Activated CD4-positive, alpha-beta T cell treated with anti-CD3 and anti-CD28 coated beads for 24 hours (primary cell): ENCODE results near the gene CNOT8.
"Not testable (repeated sequence)": the region's sequence is repeated elsewhere in the genome, so short reads cannot be mapped to it uniquely, and the experiment has no call there.

Experiments
- DNase-seq, 2 donors: peaks; one replicate each; pipeline ENCODE4 v3.0.0-alpha.2; 2020; ENCODE audit warnings: low read depth in 2 of 2

The CNOT8 gene

DNA sequence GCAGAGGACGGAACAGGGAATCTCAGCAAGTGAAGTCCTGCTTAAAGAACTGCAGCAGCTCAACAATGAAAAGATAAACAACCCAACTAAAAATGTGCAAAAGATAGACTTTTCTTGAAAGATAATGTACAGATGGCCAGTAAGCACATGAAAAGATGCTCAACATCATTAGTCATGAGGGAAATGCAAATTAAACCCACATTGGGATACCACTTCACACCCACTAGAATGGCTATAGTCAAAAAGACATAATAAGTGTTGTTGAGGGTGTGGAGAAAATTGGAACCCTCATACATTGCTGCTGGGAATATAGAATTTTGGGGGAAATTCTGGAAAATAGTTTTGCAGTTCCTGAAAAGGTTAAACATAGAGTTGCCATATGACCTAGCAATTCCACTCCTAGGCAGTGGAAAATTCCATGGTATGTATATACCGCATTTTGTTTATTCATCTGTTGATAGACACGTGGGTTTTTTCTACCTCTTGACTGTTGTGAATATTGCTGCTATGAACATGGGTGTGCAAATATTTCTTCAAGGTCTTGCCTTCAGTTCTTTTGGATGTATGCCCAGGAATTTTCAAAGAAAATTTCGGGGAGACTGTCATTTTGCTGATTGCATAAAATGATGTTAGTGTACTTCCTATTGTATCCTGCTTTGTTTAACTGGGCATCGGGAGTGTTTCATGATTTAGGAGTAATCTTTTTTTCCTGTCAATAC lies 7.2 kb downstream of the CNOT8 start:
- DNase-seq = no peak

DNA sequence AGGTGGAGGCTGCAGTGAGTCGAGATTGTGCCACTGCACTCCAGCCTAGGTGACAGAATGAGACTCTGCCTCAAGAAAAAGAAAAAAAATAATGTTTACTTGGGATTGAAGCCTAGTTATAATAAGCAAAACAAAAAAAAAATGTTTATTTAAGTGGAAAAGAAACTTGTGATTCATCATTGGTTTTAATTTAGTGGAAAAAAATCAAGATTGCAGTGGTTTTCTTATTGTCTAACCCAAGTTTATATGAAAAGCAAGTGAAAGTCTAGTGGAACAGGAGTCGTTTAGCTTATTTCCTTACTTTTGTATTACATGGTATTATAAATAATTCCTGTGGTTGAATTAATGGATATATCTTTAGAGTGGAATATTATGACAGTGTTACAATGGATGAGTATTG lies 8.4 kb downstream of the CNOT8 start:
- no peak for DNase-seq

DNA sequence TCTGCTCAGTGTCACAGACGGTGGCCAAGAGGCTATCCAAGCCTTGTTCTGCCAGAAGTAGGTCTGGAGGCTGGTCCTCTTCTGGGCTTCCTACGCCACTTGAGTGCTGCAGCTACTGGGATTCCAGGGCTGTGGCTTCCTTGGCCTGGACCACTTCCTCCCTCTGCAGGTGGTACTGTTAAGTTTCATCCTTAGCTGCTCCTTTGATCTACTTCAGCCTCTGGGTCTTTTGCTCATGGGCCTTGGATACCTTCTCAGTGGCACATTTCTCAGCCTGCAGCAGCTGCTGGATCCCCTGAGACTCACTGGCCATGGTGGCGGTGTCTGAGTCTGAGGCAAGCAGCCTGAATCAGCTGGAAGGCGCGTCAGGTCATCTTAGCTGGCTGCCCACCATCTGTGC lies 10.3 kb downstream of the CNOT8 start:
- no peak for DNase-seq

DNA sequence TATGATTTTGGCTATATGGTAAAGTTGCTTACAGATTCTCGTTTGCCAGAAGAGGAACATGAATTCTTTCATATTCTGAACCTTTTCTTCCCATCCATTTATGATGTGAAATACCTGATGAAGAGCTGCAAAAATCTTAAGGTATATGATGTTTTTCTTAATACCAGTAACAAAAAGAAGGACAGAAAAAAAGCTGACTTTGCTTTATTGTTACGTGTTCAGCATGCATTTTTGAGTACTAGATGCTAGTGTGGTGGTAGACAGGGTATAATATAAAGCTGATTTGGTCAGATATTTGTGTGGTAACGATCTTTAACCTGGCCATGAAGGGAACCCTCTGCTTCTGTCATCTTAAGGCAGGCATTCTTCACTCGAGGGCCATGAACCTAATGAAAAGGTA lies 13.3 kb downstream of the CNOT8 start:
- no peak for DNase-seq

DNA sequence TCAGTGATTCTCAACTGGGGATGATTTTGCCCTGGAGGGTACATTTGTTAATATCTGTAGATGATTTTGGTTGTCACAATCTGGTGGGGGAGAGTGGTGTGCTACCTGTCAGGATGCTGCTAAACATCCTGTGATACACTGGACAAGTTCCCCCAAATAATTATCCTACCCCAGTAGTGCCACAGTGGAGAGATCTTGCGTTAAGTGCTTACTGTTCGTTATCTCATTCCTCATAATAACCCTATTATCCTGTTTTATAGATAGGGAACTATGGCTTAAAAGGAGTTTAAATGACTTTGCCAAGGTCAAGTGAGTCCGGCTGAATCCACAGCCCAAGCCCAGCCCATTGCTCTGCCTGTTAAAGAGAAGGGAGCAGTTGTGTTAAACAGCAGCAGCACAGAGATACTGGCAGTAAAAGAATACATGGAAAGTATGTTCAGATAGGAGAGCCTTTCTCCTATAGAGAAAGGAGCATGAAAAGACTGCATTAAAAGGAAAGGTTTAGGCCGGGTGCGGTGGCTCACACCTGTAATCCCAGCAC lies 15.4 kb downstream of the CNOT8 start:
- DNase-seq = no peak

DNA sequence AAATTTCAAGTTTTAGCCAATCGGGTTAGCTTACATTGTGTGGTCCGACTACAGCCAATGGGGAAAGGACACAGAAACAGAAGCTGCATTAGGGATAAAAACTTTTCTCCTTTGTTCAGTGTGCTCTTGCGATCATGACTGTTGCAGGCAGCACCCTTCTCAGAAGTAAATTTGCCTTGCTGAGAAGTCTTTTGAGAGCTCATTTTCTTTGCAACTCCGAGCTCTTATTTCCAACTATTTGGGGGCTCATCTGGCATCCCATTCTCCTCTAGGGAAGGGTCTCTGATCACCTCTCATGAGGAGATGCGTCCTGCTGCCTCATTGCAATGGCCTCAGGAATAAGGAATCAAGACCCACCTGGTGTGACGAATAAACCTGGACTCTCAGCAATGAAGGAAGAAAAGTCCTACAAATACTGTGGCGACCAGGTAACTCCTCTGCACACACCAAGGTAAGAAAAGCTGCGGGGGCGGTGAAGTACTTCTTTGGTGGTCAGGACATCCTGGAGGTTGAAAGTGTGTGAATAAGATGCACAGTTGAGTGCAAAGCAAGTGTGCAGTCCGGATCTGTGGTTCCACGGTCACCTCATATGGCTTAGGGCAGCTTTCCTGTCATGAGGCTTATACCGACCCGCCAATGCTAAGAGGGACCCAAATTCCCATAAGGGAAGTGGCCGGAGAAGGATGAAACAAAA lies 20.4 kb downstream of the CNOT8 start:
- no peak for DNase-seq

DNA sequence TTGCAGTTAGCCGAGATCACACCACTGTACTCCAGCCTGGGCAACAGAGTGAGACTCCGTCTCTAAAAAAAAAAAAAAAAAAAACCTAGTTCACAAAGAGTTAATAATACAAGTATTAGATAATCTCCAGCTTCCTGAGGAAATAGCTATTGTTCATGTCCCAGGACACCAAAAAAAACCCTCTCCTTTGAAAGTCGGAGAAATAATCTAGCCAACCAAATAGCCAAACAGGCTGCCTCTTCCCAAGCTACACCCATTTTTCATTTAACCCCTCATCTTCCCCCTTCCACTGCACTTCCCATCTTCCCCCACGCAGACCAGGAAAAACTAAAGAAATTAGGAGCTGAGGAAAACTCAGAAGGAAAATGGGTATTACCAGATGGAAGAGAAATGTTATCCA lies 23.6 kb downstream of the CNOT8 start:
- DNase-seq = no peak

DNA sequence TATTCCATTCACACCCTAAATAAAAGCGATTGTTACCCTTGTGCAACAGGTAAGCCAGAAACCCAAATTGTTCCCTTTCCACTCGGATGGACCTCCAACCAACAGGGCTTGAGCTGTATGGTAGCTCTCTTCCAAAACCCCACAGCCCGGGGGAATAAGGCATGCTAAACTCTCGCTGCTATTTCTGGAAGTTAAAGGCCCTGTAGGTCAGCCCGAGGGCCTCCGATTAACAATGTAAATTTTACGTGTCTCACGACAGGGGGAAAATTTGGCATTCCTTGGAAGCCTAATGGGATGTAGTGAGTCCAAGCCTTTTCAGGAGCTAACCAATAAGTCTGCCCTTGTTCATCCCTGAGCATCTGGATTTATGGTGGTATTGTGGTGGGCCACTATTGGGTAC lies 26.0 kb downstream of the CNOT8 start:
- DNase-seq = no peak

DNA sequence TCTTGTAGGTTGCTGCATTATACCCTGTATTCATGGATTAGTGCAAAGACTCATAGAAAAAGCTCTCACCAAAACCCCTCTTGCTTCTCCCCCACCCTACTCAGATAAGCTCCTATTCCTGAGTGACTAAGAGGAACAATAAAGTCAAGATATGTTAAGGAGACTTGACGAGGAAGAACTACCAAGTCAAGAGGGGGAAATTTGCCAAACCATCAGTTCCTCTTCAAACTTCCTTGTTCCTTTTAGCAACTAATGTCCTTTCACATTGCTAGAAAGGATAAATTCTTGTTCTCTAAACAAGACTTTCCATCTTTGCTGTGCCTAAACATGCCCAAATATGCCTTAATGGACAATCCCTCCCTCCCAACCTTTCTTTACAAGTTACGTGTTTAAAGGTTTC lies 27.0 kb downstream of the CNOT8 start:
- no peak for DNase-seq

DNA sequence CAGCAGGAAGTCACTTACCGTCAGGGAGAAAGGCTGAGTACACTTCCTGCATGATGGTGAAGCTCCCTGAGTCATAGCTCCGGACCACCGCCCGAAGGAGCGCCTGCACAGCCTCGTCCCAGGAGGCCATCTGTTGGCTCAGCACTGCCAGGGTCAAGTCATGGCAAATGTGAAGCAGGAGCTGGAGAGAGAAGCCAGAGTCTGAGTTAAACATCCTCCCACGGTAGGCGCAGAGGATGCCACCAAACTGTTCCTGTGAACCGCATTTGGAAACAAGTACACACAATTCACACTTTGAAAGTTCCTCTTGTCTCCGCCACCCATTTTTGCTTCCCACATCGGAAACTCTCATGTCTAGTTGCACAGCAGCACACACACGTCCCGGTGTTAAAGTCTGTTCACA lies 33.9 kb downstream of the CNOT8 start:
- no peak for DNase-seq

DNA sequence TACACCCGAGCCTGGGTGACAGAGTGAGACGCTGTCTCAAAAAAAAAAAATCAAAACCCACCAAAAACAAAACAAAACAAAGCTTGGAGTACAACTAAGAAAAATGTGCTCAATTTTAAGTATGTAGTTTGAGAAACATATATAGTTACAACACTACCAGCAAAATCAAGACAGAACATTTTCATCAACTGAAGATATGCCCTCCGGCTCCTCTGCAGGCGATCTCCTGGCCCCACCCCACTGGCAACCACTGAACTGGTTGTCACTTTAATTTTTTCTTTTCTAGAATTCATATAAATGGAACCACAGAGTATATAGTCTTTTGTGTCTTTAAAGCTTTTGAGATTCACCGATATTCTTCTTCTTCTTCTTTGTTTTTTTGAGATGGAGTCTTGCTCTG lies 35.0 kb downstream of the CNOT8 start:
- no peak for DNase-seq

DNA sequence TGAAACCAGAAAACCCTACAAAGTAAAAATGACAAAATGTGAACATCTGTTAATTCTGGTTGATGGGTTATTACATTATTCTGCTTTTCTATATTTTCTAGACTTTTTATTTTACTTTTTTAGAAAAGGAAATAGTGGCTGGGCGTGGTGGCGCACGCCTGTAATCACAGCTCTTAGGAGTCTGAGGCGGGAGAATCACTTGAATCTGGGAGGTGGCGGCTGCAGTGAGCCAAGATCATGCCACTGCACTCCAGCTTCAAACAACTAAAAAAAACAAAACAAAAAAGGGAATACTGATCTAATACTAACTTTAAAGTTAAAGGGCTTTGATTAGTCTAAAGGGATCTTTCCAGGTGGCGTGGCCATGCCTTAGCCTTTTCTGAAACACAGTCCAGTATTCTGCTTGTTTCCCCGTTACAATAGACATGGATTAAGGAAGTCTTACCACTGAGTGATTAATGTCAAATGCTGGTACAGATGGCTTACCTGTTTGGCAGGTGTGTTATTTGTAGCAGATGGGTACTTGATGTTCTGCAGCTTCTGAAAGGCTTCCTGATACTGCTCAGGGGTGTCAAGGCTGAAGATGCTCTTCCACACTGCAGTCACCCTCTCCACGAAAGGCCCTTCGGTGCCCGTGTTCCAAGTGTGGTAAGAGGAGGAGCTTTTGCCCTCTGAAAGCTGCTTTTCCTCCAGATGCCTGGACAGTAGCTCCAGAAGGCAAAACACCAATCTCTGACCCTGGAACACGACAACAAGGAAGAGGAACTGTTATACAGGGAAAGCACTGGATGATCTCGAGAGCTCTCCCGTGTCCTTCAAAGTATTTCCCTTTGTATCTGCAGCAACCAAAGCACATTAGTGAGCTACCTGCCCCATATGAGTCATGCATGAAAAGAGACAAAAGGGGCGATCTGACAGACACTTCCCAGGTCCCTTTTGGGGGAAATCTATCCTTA lies 37.5 kb downstream of the CNOT8 start:
- DNase-seq = no peak

DNA sequence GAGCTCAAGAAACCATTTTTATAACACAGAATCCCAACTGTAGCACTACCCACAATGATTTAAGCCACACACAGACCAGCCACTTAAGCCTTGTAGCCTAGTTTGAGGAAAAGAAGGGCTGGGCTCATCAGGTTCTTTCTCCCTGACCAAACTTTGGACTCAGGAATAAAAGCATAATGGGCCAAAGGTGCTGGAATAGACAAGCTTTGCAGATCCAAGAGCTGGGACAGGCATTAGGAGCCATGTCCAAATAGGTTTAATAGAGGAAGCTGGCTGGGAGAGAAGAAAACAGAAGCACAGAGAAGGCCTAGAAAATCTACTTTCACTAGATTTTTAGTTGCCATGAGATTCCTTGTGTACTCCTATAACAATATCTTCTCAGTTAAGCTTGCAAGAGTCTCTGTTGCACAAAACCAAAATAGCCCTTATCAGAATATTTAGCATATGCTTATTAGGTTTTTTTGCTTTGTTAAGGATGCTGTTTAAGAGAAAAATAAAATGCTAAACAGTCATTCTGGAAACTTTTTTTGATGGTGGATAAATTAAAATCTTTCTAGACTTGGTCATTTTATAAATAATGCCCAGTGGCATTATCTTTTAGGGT lies 38.2 kb downstream of the CNOT8 start:
- no peak for DNase-seq

DNA sequence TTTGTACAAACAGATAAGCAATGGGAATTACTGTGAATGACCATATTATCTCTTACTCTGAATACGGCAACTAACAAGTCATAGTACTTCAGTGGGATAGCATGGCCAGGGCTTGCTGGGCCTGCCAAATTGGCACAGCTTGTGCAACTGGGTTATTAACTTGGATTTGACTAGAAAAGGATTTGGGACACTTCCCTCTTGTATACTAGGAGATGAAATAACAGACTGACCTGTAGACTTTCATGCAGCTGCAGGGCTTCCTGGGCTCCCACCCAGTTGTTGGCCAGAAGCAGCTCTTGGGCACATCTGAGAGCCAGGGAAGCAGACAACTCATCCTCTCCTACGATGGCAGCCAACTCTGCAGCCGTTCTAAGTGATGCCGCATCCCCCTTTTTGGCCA lies 39.8 kb downstream of the CNOT8 start:
- no peak for DNase-seq

DNA sequence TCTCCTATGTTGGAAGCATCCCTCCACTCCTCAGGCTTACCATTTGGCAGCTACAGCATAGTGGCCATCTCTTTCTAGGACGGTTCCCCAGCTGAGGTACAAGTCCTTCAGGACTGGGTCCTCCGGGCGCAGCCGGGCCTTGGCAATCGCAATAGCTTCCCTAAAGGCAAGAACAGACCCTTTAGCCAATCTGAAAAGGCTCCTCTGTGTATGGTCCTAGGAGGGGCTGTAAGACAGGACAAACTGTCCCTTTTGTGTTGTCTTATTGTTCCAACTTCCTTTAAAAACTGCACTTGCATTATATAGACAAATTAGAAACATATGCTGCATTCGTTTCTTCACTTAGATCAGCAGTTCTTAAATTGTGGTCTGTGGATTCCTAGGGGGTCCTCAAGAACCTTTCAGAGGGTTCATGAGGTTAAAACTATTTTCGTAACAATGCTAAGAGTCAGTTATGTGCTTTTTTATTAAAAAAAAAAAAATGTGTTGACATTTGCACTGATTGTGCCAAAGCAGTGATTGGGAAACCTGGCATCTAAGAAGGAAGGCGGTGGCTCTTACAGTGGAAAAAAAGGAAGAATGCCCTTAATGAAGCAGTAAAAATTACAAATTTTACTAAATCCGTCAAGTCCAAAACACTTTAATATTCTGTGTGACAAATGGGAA lies 40.9 kb downstream of the CNOT8 start:
- no peak for DNase-seq

DNA sequence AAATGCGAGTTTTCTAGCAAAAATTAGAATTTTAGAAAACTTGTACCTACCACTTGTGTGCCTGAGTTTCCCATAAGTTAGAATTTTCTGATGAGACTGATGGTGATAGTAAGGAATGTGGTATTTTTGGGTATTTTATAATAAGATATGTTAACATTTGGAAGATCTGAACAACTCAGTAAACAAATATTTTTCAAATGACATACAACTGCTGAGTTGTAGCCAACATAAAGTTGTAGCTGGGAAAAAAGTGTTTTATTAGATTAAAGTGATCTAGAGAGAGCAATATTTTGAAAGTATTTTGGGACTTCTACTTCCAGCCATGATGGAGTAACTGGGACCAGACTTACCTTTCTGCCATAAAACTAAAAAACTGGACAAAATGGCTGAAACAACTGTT lies 41.6 kb downstream of the CNOT8 start:
- DNase-seq = no peak

DNA sequence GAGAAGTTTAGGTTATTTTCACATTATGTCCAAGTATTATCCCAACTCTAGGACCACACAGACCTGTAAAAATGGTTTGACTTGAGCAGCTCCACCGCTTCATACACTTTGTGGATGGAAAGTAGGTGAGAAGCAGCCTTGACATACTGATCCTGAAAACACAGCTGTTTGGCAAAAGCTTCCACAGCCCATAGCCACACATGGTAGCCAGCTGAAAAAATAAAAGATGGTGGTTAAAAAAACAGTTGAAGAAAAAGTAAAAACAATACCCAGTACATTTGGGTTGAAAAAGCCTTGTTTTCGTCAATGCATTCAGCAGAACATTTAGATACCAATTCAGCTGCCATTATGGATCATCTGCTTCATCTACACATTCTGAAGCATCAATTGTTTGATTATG lies 42.8 kb downstream of the CNOT8 start:
- no peak for DNase-seq

DNA sequence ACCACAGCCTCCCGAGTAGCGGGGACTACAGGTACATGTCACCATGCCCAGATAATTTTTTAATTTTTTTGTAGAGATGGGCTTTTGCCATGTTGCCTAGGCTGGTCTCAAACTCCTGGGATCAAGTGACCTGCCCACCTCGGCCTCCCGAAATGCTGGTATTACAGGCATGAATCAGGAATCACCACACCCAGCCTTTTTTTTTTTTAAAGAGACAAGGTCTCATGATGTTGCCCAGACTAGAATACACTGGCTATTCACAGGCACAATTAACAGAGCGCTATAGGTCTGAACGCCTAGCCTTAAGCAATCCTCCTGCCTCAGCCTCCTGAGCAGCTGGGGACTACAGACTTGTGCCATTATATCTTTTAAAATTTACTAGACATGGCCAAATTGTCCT lies 43.5 kb downstream of the CNOT8 start:
- no peak for DNase-seq

DNA sequence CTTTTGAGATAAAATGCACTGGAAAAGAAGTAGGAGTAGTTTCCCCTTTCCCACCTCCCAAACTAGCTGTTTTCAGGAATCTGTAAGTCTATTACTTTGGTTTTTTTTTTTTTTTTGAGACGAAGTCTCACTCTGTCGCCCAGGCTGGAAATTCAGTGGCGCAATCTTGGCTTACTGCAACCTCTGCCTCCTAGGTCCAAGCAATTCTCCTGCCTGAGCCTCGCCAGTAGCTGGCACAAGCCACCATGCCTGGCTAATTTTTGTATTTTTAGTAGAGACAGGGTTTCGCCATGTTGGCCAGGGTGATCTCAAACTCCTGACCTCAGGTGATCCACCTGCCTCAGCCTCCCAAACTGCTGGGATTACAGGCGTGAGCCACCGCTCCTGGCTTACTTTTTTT lies 47.2 kb downstream of the CNOT8 start:
- DNase-seq = not testable (repeated sequence)

DNA sequence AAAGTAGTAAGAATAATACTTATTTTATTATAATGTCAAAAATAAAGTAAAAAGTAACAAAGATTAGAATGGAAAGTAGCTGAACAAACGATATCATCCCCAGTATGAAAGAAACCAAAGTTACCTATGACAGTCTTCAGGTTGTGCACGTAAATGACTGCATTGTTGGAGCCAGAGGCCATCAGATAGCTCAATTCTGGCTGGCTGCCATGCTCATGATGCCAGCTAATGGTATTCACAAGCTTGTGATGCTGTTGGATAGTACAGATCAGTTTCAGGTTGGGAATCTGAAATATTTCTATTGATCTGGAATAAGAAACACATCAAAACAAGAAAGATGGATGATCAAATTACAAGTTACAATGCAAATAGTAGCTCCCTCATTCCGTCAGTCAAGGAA lies 58.4 kb downstream of the CNOT8 start:
- DNase-seq = no peak

DNA sequence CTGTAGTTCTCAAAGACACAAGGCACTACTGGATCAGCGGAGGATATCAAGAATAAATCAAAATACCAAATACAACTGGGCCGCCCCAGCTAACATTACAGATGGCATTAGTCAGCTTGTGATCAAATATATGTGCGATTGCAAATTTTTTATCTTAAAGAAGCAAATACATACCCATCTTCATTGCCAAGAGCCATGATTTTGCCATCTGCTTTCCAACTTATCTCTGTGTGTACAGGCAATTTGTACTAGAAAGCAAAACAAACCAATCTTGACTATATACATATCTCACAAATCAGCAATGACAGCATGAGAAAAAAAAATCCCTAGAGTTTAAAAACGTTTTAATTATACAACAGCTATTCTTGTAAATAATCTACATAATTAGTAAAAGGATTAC lies 59.3 kb downstream of the CNOT8 start:
- no peak for DNase-seq
